Astrocyte of the spinal cord (primary cell): ENCODE results near the gene SHD.

ENCODE experiments used
- DNase-seq: peaks from one replicate; pipeline ENCODE4 v3.0.0; 2011; ENCODE audit warnings: low read depth, low spot score
- H3K4me3 ChIP-seq: 2 replicates; pipeline ENCODE4 v1.5.1; 2011; ENCODE audit warnings: low read depth, mild to moderate bottlenecking, low read length, moderate library complexity
- CTCF ChIP-seq: IDR thresholded peaks from 2 replicates; pipeline ENCODE4 v1.5.1; 2012; ENCODE audit warnings: low read depth, mild to moderate bottlenecking, low read length, inconsistent platforms
- in situ Hi-C: cut with HindIII; loops from 2 replicates; pipeline ENCODE4 v1.10.0; 2017; ENCODE audit warnings: low sequenced_read_pairs

Gene SHD

GRCh38 chr19:4300589-4300988 is 21.5 kb downstream of the SHD start:
- in situ Hi-C loops: no loop called here
- DNase-seq: no peak

DNA sequence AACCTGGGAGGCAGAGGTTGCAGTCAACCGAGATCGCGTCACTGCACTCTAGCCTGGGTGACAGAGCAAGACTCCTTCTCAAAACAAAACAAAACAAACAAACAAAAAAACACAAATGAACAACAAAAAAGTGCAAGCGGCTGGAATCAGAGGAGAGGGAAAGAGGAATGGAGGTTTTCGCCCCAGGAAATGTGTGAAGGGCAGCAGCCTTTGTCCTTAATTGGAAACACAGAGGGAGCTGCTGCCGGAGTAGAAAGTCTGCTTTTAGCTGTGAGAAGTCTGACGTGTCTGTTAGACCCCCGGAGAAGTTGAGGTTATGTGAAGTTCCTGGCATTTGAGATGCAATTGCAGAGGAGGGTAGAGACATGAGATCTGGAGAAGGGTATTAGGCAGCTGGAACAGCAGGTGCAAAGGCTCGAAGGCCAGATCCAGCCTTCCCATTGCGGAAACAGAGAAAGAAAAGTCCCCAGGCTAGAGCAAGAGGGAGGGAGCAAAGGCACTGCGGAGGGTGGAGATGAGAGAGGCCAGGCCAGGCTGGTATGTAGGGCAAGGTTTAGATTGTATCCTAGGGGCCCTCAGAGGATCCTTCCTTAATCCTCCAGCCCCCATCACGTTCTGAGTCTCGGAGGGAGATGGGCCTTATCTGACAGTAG is 22.6 kb downstream of the SHD start:
- no peak overlapping the region for H3K4me3 ChIP-seq
- no peak for DNase-seq

More at GRCh38 chr19:4300589-4300988, 21.5 kb downstream of the SHD start:
- no peak for TF ChIP-seq CTCF
- no peak overlapping the region for H3K4me3 ChIP-seq

DNA sequence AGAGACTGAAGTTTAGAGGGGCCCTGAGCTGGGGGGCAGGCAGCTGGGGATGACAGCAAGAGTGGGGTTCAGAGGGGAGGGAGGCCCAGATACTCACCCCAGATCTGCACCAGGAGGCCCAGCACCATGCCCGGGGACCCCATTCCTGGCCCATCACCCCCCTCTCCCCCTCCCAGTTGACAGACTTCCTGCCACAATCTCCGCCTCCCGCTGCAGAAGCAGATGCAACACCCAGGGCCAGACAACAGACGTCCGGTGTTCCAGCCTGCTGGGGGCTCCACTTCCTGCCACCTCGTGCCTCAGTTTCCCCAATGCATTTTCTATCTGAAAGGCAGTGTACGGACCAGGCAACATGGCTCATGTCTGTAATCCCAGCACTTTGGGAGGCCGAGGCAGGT is 23.2 kb downstream of the SHD start, which contains the start of gene TMIGD2:
TSS of gene TMIGD2 (minus strand) at position 147 of the 398 bp plus-strand sequence. CDS start at position 143, 4 bp downstream.
- no peak for DNase-seq
- no peak for TF ChIP-seq CTCF
- in situ Hi-C loops: no loop called here
- no peak within 1 kb of the TSS for H3K4me3 ChIP-seq

More for the DNA sequence above, 22.6 kb downstream of the SHD start:
- TF ChIP-seq CTCF: no peak
- in situ Hi-C loops: no loop called here

DNA sequence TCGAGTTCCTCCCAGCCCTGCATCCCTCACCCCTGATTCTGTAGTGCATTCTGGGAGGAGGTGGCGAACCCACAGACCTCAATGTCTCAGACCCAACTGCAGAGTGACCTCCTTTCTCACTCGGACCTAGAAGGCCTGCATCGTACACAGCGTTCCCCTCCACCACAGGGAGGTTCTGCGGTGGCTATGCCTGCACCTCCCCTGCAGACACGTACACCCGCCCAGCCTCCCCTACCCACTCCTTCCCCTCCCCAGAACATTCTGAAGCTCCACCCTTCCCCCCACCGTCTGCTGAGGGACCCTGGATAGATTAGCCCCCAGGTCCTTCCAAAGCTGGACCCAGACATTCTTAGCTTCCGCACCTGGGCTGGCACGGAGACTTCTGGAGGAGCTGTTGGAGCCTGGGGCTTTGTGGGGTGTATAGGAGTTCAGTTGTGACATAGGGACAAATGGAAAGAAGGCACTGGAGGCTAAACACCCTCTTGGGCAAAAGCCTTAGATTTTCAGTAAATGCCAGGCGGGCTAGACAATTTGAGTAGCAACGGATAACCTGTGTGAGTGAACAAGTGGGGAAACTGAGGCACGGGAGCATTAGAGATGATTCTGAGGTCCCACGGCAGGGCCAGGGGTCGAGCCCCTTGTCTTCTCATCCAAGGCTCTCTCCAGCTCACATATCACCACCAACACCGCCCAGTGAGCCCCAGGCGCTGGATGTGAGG is 24.9 kb downstream of the SHD start:
- peak overlapping the region; percentile 47 for H3K4me3 ChIP-seq
- DNase-seq: no peak
- no peak for TF ChIP-seq CTCF
- in situ Hi-C loops: no loop called here

GRCh38 chr19:4304538-4305256 is 25.6 kb downstream of the SHD start, which contains the start of gene FSD1:
FSD1 (plus strand) TSS chr19:4304598; CDS start chr19:4304747, 149 bp downstream.
- DNase-seq: peak; percentile 42
- no peak for TF ChIP-seq CTCF
- in situ Hi-C loops: no loop called here
- H3K4me3 ChIP-seq: peak within 1 kb of the TSS; percentile 47

DNA sequence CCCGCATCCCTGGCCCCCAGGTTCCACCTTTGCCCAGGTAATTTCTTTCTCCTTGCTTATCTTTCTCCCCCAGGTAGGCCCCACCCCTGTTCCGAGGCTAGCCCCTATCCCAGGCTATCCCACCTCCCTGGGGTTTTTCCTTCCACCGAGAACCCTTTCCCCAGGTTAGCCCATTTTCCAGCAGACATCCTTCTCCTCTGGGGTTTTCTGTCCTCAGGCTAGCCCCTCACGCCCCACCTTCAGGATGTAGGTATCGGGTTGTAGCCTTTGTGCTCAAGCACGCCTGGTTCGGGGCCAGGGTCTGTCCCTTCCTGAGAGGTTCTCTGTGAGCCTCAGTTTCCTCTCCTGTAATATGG is 26.2 kb downstream of the SHD start:
- peak overlapping the region; percentile 47 for H3K4me3 ChIP-seq
- no peak for DNase-seq
- in situ Hi-C loops: no loop called here
- no peak for TF ChIP-seq CTCF
